ENCODE results near the gene ASNSD1.

Gene ASNSD1

GRCh38 chr2:189661148-189661956 is at the start of gene ASNSD1:
Gene ASNSD1 (plus strand): TSS chr2:189661459. CDS start chr2:189666133, 4,674 bp downstream.
- DNase-seq (ENCODE audit: extremely low read depth in 1 of 2, low read depth in 1 of 2), result peak; percentile 95 to 97

DNA sequence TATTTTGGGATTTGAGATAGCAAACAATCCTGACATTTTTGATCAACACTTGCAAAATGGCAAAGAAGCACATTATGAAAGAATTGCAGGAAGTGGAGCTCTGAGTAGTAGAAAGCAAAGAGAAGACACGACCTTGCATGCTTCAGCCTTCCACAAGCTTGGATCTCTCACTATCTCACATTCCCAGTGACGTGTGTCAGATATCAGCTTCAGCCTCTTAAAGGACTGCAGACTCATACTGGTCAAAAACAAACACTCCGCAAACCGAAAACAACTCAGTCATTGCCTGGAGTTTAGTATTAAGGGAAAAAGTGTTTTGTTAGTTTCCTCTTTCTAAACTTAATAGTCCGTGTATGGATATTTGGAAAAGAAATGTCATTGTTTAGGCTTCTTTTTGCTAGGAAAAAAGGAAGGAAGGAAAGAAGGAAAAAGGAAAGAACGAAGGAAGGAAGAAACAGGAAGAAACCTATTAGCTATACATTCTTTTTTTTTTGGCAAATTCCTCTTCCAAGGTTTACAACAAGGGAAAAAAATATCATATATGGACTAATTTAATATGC is 48.1 kb upstream of the ASNSD1 start:
- no peak for DNase-seq (ENCODE audit: extremely low read depth in 1 of 2, low read depth in 1 of 2)

GRCh38 chr2:189613650-189614420 is 47.4 kb upstream of the ASNSD1 start:
- no peak for DNase-seq (ENCODE audit: extremely low read depth in 1 of 2, low read depth in 1 of 2)

- DNase-seq (ENCODE audit: extremely low read depth in 1 of 2, low read depth in 1 of 2), result no peak
Observed at GRCh38 chr2:189614585-189614984, 46.7 kb upstream of the ASNSD1 start.

DNA sequence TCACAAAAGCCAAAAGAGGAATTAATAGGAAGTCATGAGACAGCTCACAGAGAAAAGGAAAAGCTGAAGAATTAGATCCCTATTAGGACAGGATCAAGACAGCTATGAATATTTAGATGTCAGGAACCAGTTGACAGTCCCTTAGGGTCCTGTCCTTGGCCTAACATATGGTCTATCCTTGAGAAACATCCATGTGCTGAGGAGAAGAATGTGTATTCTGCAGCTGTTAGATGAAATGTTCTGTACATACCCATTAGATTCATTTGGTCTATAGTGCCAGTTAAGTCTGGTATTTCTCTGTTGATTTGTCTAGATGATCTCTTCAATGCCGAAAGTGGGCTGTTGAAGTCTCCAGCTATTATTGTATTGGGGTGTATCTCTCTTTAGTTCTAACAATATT is 43.1 kb upstream of the ASNSD1 start:
- DNase-seq (ENCODE audit: extremely low read depth in 1 of 2, low read depth in 1 of 2), result no peak

- no peak for DNase-seq (ENCODE audit: extremely low read depth in 1 of 2, low read depth in 1 of 2)
Observed at GRCh38 chr2:189621781-189622180, 39.5 kb upstream of the ASNSD1 start.

DNA sequence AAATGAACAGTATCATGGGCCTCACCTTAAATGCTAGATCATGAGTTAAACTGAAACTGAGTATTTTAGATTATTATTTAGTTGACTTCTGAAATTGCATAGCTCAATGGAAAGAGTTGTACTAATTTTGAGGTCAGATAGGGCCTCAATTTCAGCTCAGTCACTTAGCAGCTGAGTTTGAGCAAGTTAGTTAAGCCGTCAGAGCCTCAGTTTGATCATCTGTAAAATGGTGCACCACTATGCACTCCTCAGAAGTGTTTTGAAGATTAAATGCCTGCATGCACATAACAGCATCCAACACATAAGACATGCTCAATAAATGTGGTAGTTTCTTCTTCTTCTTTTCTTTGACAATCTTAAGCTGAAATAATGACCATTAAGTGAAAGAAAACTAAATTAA is 38.2 kb upstream of the ASNSD1 start:
- no peak for DNase-seq (ENCODE audit: extremely low read depth in 1 of 2, low read depth in 1 of 2)

DNA sequence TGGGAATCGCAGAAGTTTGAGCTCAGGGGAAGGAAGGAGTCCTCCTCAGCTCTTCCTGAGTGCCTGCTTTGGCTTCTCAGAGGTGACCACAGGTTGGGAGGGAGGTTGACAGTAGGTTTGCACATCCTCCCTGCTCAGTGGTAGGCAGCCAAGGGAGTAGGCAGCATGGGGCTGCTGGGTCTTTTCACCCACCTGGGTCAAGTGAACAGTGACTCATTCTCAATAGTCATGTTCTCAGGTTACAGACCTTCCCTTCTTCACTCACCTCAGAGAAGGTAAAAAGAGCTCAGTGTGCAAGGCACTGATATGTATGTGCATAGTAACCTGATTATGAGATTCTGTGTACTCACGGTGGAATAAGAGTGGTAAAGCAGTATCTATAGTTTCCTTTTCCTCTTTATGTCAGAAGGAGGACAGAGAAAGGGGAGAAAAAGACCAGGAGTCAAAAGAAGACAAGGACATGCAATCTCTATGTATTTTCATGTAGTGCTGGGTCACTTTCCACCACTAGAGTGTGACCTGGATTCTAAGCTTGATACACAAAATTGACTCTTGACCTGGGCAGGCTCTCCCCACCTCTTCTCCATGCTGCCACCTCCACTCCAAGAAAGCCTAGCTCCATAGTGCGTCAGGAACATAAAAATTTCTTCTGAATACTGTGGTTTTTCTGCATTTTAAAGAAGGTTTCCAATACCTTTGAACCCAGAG is 36.5 kb upstream of the ASNSD1 start:
- DNase-seq (ENCODE audit: extremely low read depth in 1 of 2, low read depth in 1 of 2), result no peak

DNA sequence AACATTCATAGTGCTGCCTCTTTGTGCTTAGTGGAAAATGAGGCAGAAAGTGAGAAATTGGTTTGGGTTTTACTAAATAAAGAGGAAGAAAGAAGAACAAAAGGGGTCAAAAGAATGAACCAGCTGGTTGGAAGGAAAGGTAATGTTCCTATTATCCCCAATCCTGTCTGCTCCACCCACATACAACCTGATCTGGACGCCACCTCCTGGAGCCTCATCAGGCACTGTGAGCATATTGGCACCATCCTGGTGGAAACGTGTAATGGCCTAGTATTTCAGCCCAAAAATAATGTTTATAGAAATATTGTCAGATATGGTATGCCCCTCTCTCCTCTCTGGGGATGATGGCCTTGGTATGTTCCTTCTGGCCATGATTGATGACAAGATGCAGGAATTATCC is 35.6 kb upstream of the ASNSD1 start:
- DNase-seq (ENCODE audit: extremely low read depth in 1 of 2, low read depth in 1 of 2), result no peak

DNA sequence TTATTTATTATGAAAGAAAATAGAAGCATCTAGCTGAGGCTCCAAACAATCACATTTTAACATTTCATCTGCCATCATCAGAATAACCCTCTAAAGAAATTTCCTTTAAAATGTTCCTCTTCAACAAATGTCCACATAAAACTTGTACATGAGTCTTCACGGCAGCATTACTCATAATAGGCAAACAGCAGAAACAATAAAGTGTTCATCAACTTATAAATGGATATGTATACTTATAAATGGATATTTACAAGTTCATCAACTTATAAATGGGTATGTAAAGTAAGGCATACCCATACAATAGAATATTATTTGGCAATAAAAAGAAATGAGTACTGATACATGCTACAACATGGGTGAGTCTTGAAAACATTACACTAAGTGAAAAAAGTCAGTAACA is 33.5 kb upstream of the ASNSD1 start:
- DNase-seq (ENCODE audit: extremely low read depth in 1 of 2, low read depth in 1 of 2), result no peak

DNA sequence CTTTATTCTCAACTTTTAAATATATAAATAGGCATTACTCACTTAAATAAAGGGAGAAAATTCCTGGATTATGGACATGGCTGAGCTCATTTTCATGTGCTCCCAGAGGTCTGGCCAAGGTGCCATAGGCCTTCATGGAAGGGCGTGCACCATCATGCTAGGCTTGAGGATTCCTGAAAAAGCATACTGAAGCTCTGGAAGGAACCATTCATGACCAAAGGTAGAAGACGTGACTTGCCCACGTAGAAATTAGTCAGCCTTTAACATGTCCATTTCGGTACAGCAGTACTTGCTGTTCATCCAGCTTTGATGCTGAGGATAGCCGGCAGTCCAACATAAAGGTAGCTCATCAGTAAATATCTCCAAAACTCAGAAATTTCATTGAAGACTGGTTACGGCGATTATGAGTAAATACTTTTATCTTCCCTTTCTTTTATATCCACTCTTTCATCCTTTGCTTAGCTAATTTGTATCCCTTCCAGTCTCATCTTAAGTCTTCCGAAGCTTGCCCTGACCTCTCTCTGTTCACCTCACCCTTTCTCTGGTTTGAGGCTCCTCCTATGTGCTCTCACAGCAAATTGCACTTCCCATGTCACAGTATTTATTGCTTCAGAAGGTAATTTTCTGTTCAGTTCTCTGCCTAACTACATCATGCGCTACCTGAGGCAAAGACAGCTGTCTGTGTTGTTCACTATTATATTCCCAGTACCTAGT is 32.3 kb upstream of the ASNSD1 start:
- DNase-seq (ENCODE audit: extremely low read depth in 1 of 2, low read depth in 1 of 2), result no peak

GRCh38 chr2:189629531-189630453 is 31.5 kb upstream of the ASNSD1 start:
- DNase-seq (ENCODE audit: extremely low read depth in 1 of 2, low read depth in 1 of 2), result no peak

- DNase-seq (ENCODE audit: extremely low read depth in 1 of 2, low read depth in 1 of 2), result no peak
Observed at GRCh38 chr2:189631849-189632248, 29.4 kb upstream of the ASNSD1 start.

DNA sequence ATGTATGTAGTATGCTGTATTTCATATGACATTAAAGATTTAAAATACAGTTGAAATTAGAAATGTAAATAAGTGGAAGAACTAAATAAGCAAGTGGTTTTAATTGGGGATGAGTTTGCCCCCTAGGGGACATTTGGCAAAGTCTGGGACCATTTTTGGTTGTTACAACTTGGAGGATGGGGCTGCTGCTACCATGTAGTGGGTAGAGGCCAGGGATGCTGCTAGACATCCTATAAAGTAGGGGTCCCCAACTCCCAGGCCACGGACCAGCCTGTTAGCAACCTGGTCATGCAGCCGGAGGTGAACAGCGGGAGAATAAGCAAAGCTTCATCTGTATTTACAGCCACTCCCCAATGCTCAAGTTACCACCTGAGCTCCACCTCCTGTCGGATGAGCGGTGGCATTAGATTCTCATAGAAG is 27.9 kb upstream of the ASNSD1 start:
- DNase-seq (ENCODE audit: extremely low read depth in 1 of 2, low read depth in 1 of 2), result no peak

GRCh38 chr2:189635353-189635752 is 25.9 kb upstream of the ASNSD1 start:
- no peak for DNase-seq (ENCODE audit: extremely low read depth in 1 of 2, low read depth in 1 of 2)

DNA sequence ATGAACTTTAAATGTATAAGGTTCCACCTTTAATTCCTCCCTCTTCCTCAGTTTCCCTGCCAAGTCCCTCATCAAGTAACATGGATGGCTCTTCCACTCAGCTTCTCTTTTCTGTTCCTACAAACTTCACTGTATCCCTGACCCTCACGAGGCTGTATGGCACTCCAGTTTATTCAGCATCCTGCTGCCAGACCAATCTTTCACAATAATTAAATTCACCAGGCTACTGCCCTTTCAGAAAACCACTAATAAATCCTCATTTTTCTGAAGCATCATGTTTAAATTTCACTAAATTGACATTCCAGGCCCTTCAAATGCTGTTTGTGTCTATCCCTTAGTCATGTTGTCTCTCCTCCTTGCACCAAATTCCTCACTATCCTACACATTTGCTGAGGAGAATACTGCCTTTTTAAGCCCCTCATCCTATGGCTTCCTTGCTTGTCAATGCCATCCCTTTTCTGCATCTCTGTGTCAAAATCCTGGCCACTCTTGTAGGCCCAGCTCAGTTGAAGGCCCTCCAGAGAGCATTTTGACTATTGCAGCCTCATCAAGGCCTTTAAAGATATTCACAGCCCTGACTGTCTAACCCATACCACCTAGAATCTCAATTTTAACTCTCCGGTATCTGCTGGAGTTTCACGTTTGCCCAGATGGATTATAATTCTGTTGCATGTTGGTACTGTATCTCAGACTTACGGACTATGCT is 22.8 kb upstream of the ASNSD1 start:
- DNase-seq (ENCODE audit: extremely low read depth in 1 of 2, low read depth in 1 of 2), result no peak

DNA sequence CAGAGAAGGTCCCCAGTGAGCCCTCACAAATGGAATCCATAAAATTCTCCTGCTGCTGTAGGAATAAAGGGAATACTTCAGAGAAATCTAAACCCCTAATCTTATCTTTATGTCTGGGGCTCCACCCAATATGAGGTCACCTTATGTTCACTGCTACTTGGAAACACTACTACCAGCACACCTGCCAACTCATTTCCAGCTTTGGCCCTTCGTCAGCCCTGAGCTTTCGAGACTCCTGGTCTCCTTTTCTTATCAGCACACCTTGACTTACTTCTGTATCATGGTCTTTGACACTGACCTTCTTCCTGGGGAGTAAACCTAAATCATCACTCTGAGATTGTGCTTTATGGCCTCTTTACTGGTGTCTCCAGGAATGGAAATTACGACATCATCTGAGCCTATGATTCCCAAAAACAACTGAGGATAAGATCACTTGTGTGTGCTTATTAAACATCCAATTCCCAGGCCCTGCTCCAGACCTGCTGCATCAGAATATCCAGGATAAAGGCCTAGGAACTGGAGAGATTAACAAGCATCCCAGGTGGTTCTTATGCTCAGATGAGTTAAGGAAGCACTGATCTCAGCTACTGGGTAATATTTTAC is 22.2 kb upstream of the ASNSD1 start:
- DNase-seq (ENCODE audit: extremely low read depth in 1 of 2, low read depth in 1 of 2), result no peak

GRCh38 chr2:189641002-189641401 is 20.3 kb upstream of the ASNSD1 start:
- DNase-seq (ENCODE audit: extremely low read depth in 1 of 2, low read depth in 1 of 2), result no peak

Measured in stimulated activated CD8-positive, alpha-beta memory T cell treated with anti-CD3 and anti-CD28 coated beads, Interleukin-7, amount 100 ng/mL, for 48 hours (primary cell).